Transverse colon (tissue), 4 donors: ENCODE measurements around the gene KRTAP10-5. TPM values are rescaled to one million over a fixed set of nuclear protein-coding genes. Genes with fewer than 3 reads are reported as not detected.

Experiments used
- DNase-seq: peaks from one replicate; pipeline ENCODE4 v3.0.0-alpha.2; 2019
- H3K27ac ChIP-seq, 4 donors: fragments of 200-600 bp; sonication (generic); 2 replicates each; pipeline ENCODE4 v1.5.1; 2016 to 2018; ENCODE audit warnings: inconsistent platforms in 4 of 4
- H3K27me3 ChIP-seq: fragments of 200-600 bp; sonication (generic); 2 replicates; pipeline ENCODE4 v1.5.1; 2017; ENCODE audit warnings: inconsistent platforms
- H3K36me3 ChIP-seq, 4 donors: fragments of 200-600 bp; sonication (generic); 2 replicates each; pipeline ENCODE4 v1.5.1; 2017 to 2019; ENCODE audit warnings: inconsistent platforms in 4 of 4
- H3K4me1 ChIP-seq, 4 donors: fragments of 200-600 bp; sonication (generic); 2 replicates each; pipeline ENCODE4 v1.5.1; 2017 to 2020; ENCODE audit warnings: inconsistent platforms in 4 of 4
- H3K4me3 ChIP-seq, 4 donors: fragments of 200-600 bp; sonication (generic); 1 replicate in 1 of 4; 2 replicates in 3 of 4; pipeline versions ENCODE4 v1.5.1 to v1.6.1; 2017 to 2019; ENCODE audit warnings: inconsistent platforms in 4 of 4
- H3K9me3 ChIP-seq, 2 donors: fragments of 200-600 bp; sonication (generic); 2 replicates each; pipeline ENCODE4 v1.5.1; 2017 to 2019; ENCODE audit warnings: inconsistent platforms in 2 of 2
- CTCF ChIP-seq, 5 experiments: fragments of 200-600 bp in 3 of 5; fragments of 450-650 bp in 2 of 5; sonication (generic) in 3 of 5; IDR thresholded peaks; 1 replicate in 2 of 5; 2 replicates in 3 of 5; pipeline ENCODE4 v1.5.1; 2016 to 2017; ENCODE audit warnings: antibody characterized with exemption in 5 of 5, inconsistent platforms in 3 of 5, mild to moderate bottlenecking in 2 of 5, moderate library complexity in 1 of 5
- EP300 ChIP-seq: sonication (generic); formaldehyde crosslinking; IDR thresholded peaks from one replicate; pipeline ENCODE4 v1.6.1; 2017; ENCODE audit warnings: antibody characterized with exemption, low read depth
- POLR2A ChIP-seq: fragments of 450-650 bp; IDR thresholded peaks from one replicate; pipeline ENCODE4 v1.6.1; 2016; ENCODE audit warnings: antibody characterized with exemption, mild to moderate bottlenecking, moderate library complexity
- POLR2AphosphoS5 ChIP-seq, 3 donors: sonication (generic); formaldehyde crosslinking; IDR thresholded peaks; one replicate each; pipeline ENCODE4 v1.6.1; 2016; ENCODE audit warnings: antibody characterized with exemption in 3 of 3
- WGBS, 2 donors: methylation state at CpG; one replicate each; pipeline ENCODE4 v1.1.5; 2018; ENCODE audit warnings: low coverage in 1 of 2; 5-methylcytosine and 5-hydroxymethylcytosine counted together
- in situ Hi-C, 4 donors: fragments of 200-750 bp; cut with MboI; loops; one replicate each; pipeline versions ENCODE4 v1.15.0 to v1.15.1; 2017; ENCODE audit warnings: low sequenced_read_pairs in 3 of 4, low pct_ligation_motif_present in 1 of 4, low pct_unique_long_range_greater_than_20kb in 1 of 4
- intact Hi-C: fragments of 100-400 bp; cut with DNase I; formaldehyde crosslinking; loops from one replicate; pipeline ENCODE4 v1.15.1; 2023; ENCODE audit warnings: low total_unique reads
- total RNA-seq, 4 donors: library from RNA; depleted of rRNA; stranded (reverse); fragments of >200 nt; gene quantifications; one replicate each; pipeline ENCODE4 v1.1.0, GENCODE V29; 2016

KRTAP10-5 gene
- total RNA-seq, 4 donors from 2014 or later = not detected

GRCh38 chr21:44529503-44530125 lies 50.8 kb downstream of the KRTAP10-5 start:
- DNase-seq = no peak
- intact Hi-C loops = no loop called here
- no peaks in the 10 kb centered on the region for H3K9me3 ChIP-seq
- no peaks in the 10 kb centered on the region for H3K36me3 ChIP-seq
- in situ Hi-C loops = no loop called here
- no peak overlapping the region for H3K27ac ChIP-seq
- no peaks in the 10 kb centered on the region for H3K4me1 ChIP-seq
- no peaks in the 10 kb centered on the region for H3K27me3 ChIP-seq
- 48 to 82% methylated on average over 3 to 23 of the region's 23 CpGs for WGBS, 2 donors
- no peak overlapping the region for H3K4me3 ChIP-seq
- TF ChIP-seq POLR2AphosphoS5 (IDR thresholded peaks at IDR 0.05) = no peak
- no peak for TF ChIP-seq EP300
- TF ChIP-seq POLR2A = no peak
- no peak for TF ChIP-seq CTCF (IDR thresholded peaks at IDR 0.05)

Other genes starting within 250 kb of the KRTAP10-5 start
- 10 to 100 TPM; 17.2 to 41.3 (median 32.2) TPM for gene CFAP410, start 241.2 kb downstream of the KRTAP10-5 start, total RNA-seq
- gene TRPM2, start 227.0 kb downstream of the KRTAP10-5 start, total RNA-seq = 1 to 10 TPM in 3 of 4 donors, not detected in 1; 2.3 to 2.9 (median 2.6) TPM
- gene LRRC3, start 125.1 kb downstream of the KRTAP10-5 start, total RNA-seq = 1 to 10 TPM; 4.4 to 6.7 (median 5.1) TPM
- gene KRTAP10-1, start 40.4 kb downstream of the KRTAP10-5 start, total RNA-seq = not detected
- not detected for gene KRTAP10-2, start 29.1 kb downstream of the KRTAP10-5 start, total RNA-seq
- gene KRTAP10-3, start 21.8 kb downstream of the KRTAP10-5 start, total RNA-seq = not detected
- not detected for gene KRTAP10-4, start 6.9 kb downstream of the KRTAP10-5 start, total RNA-seq
- not detected for gene KRTAP10-6, start 11.9 kb upstream of the KRTAP10-5 start, total RNA-seq
- gene KRTAP10-7, start 20.0 kb upstream of the KRTAP10-5 start, total RNA-seq = not detected
- gene KRTAP10-8, start 31.5 kb upstream of the KRTAP10-5 start, total RNA-seq = not detected
- not detected for gene KRTAP10-9, start 46.5 kb upstream of the KRTAP10-5 start, total RNA-seq
- not detected for gene KRTAP10-10, start 56.8 kb upstream of the KRTAP10-5 start, total RNA-seq
- not detected for gene KRTAP10-11, start 65.8 kb upstream of the KRTAP10-5 start, total RNA-seq
- gene KRTAP12-4, start 74.1 kb upstream of the KRTAP10-5 start, total RNA-seq = not detected
- gene KRTAP12-3, start 77.3 kb upstream of the KRTAP10-5 start, total RNA-seq = not detected
- not detected for gene KRTAP12-2, start 86.3 kb upstream of the KRTAP10-5 start, total RNA-seq
- gene KRTAP12-1, start 101.6 kb upstream of the KRTAP10-5 start, total RNA-seq = not detected
- not detected for gene KRTAP10-12, start 116.6 kb upstream of the KRTAP10-5 start, total RNA-seq
- not detected for gene TSPEAR, start 131.0 kb upstream of the KRTAP10-5 start, total RNA-seq
- gene UBE2G2, start 221.2 kb upstream of the KRTAP10-5 start, total RNA-seq = 10 to 100 TPM; 40.8 to 78.0 (median 60.5) TPM
- 10 to 100 TPM; 18.3 to 56.7 (median 38.1) TPM for gene SUMO3, start 237.5 kb upstream of the KRTAP10-5 start, total RNA-seq